Esophagus muscularis mucosa (tissue), 2 donors: Measurements from ENCODE around the gene PHLPP2.

Source experiments
- POLR2A ChIP-seq: fragments of 450-650 bp; IDR thresholded peaks from one replicate; pipeline ENCODE4 v1.6.1; 2017; ENCODE audit warnings: antibody characterized with exemption, moderate library complexity, mild to moderate bottlenecking, low read depth
- POLR2AphosphoS5 ChIP-seq, 2 donors: sonication (generic); formaldehyde crosslinking; IDR thresholded peaks; one replicate each; pipeline ENCODE4 v1.6.1; 2017; ENCODE audit warnings: antibody characterized with exemption in 2 of 2

DNA sequence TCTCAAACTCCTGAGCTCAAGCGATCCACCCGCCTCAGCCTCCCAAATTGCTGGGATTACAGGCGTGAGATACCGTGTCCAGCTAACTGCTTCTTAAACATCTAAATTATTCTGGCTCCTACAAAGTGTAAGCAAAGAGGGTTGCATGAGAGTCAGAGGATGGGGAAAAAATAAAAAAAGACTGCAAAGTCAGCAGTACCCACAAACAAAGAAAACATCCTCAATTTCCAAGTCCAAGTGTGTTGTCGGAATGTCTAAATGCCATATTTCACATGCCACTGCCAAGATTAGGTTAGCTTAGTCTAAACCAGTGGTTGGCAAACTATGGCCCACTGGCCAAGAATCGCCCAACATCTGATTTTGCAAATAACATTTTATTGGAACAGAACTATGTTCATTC, 13.0 kb upstream of the PHLPP2 start:
- no peak for TF ChIP-seq POLR2AphosphoS5 (IDR thresholded peaks at IDR 0.05)
- TF ChIP-seq POLR2A = no peak
